DOHH2 (cell line): ENCODE results near the gene CALN1.

ENCODE experiments used
- EZH2phosphoT487 ChIP-seq: fragments of 200-600 bp; sonication (generic); IDR thresholded peaks from 2 replicates; pipeline ENCODE4 v1.6.1; 2017; ENCODE audit warnings: borderline replicate concordance, mild to moderate bottlenecking, antibody characterized with exemption, low read length, moderate library complexity, mixed read lengths
- TF ChIP-seq, protein P1 (sequence below): fragments of 200-600 bp; sonication (generic); IDR thresholded peaks from one replicate; pipeline ENCODE4 v1.5.1; 2014; ENCODE audit warnings: antibody characterized with exemption, mild to moderate bottlenecking, low read depth, low read length; ENCODE audit not compliant: poor library complexity, severe bottlenecking

DNA sequence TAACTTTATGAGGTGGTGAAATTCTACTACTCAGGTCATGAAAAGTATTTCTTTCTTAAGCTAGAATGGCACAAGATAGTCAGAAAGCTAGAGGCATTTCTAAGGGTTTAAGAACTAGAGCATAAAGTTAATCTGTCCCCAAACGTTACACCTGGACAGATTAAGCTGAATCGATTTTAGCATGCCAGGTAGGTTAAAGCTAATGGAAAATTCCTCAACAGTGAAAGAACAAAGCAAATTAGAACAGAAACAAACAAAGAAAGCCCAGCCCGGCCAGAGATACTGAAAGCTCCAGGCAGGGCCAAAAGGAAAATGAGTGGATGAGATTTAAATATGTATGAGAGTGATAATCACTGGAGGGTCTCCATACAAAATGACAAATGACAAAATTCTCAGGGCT, 293.8 kb downstream of the CALN1 start:
- TF ChIP-seq, protein P1, sequence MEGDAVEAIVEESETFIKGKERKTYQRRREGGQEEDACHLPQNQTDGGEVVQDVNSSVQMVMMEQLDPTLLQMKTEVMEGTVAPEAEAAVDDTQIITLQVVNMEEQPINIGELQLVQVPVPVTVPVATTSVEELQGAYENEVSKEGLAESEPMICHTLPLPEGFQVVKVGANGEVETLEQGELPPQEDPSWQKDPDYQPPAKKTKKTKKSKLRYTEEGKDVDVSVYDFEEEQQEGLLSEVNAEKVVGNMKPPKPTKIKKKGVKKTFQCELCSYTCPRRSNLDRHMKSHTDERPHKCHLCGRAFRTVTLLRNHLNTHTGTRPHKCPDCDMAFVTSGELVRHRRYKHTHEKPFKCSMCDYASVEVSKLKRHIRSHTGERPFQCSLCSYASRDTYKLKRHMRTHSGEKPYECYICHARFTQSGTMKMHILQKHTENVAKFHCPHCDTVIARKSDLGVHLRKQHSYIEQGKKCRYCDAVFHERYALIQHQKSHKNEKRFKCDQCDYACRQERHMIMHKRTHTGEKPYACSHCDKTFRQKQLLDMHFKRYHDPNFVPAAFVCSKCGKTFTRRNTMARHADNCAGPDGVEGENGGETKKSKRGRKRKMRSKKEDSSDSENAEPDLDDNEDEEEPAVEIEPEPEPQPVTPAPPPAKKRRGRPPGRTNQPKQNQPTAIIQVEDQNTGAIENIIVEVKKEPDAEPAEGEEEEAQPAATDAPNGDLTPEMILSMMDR: no peak
- TF ChIP-seq EZH2phosphoT487: no peak
